Measurements from ENCODE around the gene CATSPER1.
A peak's percentile ranks its signal among the peaks of the same experiment; 100 is the strongest.

CATSPER1 gene

DNA sequence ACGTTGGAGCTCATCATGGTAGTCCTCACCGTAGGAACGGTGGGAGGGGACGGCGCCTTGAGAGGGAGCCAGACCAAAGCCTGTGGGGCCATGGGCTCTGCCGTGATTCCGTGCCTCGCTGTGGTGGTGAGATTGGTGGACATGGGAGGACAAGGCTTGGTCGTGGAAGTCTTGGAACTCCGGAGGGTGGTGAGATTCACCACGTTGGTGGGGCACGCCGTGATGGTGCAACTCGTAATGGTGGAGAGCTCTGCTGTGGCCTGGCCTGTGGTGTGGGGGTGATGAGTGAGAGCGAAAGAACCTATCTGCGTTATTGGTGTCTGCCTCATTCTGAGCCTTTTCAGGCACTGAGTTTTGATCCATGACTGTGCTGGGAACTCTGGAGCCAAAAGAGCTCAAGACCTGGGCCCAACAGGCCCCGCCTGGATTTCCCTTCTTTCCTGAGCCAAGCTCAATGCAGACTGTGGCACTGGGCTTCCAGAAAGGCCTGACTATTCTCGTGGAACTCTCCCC is at the start of gene CATSPER1:
TSS of gene CATSPER1 (minus strand) at position 463 of the 513 bp plus-strand sequence. CDS start at position 363, 100 bp downstream.
- DNase-seq: no peak

DNA sequence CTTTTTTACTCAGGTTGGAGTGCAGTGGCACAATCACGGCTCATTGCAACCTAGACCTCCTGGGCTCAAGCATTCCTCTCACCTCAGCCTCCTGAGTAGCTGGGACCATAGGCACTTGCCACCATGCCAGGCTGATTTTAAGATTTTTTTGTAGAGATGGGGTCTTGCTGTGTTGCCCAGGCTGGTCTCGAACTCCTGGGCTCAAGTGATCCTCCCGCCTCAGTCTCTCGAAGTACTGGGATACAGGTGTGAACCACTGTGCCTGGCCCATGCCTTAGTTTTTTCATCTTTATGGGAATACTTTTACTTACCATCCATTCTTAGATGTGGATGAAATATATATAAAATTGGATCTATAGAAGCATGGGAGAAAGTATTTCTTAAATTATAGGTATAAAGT is 49.0 kb upstream of the CATSPER1 start:
- DNase-seq: no peak

DNA sequence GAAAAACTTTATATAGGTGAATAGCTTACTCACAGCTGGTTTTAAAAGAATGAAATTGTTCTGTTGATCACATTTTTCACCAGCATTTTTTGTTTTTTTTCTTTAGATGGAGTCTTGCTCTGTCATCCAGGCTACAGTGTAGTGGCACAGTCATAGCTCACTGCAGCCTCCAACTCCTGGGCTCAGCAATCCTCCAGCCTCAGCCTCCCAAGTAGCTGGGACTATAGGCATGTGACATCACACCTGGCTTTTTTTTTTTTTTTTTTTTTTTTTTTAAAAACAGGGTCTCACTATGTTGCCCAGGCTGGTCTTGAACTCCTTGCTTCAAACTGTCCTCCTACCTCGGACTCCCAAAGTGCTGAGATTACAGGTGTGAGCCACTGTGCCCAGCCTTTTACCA is 47.4 kb upstream of the CATSPER1 start:
- no peak for DNase-seq

DNA sequence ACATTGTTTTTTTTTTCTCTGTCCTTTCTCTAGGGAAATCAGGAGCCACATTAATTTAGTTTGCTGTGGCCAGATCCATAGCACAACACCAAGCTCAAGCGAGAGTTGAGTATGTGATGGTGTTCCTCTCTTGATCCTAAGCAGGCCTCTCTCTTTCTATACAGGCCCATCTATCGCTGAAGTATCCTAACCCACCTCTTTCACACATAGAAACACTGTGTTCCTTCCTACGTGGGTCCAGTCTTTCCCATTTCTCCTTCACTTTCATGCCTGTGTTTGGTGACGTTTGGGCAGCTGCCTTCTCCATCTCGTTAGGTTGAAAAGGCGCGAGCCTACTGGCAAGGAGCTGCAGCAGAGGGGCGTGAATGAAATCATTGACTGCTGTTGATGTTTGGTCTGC is 46.2 kb upstream of the CATSPER1 start:
- DNase-seq: no peak

DNA sequence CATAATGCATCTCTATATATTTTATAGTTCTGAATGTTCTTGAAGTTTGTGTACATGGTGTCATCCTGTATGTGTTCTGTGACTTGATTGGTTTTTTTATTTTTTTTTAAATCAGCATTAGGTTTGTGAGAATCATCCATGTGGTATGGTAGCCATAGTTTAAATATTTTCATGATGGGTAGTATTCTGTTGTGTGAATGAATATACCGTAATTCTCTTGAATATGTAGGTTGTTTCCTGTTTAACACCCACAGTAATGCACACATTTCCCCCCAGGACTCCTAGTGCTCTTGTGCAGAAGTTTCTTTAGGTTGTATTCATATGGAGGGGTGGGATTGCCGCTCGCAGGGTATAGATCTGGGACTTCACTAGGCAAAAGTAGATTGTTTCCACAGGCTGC is 45.8 kb upstream of the CATSPER1 start:
- DNase-seq: no peak

DNA sequence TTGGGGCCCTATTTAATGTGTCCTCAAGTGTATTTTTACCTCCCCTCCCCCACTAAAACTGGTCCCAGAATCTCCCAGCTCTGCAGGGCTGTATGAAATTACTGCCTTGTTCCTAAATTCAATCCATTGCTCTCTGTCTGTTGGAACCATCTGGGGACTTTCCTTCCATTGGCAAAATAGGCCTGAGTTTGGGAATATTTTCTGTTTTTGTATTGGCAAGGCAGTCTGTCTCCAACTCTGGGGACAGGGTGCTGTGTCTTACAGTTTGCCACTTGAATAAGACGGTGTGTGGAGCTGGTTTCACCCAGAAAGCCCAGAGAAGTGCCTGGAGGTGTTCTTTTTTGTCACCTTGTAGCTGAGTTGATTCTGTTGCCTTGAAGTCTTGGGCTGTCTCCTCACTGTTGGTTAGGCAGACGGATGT is 45.1 kb upstream of the CATSPER1 start:
- DNase-seq: peak; percentile 24

DNA sequence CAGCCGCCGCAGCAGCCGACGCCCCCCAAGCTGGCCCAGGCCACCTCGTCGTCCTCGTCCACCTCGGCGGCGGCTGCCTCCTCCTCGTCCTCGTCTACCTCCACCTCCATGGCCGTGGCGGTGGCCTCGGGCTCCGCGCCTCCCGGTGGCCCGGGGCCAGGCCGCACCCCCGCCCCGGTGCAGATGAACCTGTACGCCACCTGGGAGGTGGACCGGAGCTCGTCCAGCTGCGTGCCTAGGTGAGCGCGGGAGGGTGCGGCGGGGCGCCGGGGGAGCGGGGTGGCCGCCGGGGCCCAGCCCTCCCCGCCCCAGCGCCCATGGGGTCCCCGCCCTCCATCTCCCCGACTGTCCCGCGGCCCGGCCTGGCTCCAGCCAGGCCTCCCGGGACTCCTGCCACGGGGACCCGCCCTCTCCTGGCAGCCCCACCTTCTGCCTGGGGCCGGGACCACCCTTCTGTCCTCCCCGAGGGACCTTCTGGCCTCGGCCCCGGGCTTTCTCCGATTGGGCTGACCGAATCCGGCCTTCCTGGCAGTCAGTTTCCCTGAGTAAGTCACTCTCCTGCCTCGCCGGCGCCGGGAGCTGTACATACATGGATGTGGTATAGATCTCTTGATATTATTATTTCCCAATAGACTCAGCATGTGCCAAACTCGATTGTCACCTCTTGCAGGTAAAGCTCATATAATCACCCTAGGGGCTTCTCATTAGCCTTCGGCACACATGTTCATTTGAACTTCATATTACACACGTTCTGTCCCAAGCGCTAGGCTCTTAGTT is 44.5 kb upstream of the CATSPER1 start:
- DNase-seq: peak; percentile 50

DNA sequence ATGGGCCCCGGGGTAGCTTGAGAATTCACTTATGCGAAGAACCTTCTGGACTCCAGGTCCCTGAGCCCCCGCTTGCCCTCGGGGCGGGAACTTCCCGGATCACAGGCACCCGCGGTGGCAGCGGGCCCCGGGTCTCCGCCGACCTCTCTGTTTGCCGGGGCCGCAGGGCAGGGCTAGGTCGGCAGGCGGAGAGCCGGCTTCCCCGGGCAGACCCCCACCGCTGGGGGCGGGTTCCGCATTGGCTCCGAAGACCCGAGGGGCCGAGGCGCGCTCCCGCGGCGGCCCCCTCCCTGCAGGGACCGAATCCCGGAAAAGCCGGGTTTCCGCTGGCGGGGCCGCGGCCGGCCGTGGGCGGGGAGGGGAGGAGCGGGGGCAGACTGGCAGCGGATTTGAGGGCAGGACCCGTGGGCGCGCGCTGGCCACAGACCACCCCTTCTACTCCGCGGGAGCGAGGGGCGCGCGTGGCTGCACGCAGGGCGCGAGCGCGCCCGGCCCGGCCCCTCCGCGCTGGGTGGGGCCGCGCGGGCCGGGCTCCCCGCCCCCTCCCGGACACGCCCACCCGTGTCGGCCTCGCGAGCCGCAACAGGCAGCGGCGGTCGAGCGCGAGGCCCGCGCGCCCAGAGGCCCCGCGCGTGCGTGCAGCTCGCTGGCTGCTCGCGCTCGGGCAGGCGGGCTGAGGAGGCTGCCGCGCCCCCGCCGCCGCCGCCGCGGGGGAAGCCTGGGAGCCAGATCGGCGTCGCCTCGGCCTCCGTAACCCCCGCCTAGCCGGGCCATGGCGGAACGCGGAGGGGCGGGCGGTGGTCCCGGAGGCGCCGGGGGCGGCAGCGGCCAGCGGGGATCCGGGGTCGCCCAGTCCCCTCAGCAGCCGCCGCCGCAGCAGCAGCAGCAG is 43.7 kb upstream of the CATSPER1 start, which contains the start of gene PACS1:
TSS of gene PACS1 (plus strand) at position 558 of the 889 bp plus-strand sequence. CDS start at position 773, 215 bp downstream.
- peak; percentile 85 for DNase-seq

DNA sequence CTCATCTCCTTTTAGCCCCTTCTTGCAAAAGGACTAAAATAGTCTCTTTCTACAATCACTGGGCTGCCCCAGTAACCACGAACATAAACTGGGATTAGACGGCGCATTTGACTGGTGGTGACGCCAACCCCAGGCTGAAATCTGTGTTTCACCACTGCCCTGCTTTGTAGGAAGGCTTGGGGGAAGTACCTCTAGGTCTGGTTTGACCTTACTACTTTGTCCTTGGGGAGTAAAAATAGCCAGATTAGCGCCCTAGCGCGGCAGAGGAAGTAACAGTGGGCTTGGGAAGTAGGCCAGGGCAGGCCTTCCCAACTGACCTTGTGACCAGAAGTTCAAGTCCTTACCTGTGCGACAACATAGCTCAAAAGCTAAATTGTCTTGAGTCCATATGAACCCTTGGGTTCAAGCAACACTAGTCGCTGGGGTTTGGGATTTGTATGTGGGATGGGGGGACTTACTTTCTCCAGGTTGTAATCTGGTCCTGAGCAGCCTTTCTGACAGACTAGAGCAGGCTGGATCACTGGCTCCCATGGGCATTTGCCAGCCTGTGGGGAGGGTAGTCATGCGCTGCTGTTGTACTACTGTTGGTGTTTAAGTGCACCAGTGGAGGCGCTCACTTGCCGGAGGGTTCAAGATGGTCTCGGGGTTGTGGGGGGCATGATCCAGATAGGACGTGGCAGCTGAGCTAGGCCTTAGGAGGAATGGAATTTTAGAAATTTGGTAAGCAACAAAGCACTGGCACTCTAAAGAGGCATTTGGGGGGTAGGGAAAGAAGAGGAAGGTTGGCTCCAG is 42.8 kb upstream of the CATSPER1 start:
- DNase-seq: peak; percentile 46

DNA sequence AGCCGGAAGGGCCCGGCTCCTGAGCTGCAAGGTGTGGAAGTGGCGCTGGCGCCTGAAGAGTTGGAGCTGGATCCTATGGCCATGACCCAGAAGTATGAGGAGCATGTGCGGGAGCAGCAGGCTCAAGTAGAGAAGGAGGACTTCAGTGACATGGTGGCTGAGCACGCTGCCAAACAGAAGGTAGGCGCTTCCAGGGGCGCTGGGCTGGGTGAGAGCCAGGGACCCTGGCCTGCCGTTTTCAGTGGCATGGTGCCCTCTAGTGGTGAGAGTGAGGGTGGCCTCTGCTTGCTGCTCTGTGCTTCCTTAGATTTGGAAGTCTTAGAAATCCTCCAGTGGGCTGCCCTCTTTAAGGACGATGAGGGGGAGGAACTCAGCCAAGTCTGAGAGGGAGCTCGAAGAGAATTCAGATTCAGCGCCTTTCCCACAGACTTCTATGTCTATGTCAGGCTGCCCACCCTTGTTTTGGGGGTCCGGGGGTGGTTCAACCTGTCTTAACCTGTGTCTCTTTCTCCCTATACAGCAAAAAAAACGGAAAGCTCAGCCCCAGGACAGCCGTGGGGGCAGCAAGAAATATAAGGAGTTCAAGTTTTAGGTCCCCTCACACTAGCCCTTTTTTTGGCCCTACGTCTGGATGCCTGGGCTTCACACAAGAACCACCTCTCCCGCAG is 42.0 kb upstream of the CATSPER1 start:
- peak; percentile 83 for DNase-seq

DNA sequence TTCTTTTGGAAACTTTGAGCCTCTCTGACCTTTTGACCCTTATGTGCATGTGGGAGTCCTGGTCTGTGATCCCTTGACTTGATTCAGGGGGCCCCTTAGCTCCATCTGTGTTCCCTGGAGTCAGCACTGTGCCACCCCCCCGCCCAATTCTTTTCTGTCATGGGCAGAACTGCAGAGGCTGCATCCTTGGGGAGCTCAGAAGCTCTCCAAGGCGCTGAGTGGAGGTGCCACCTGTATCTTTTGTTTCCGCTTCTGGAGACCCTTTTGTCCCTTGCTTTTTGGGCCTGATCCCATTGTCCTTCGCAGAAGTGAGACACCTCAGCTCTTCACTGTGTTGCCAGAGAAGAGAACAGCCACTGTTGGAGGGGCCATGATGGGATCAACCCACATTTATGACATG is 41.4 kb upstream of the CATSPER1 start:
- no peak for DNase-seq

DNA sequence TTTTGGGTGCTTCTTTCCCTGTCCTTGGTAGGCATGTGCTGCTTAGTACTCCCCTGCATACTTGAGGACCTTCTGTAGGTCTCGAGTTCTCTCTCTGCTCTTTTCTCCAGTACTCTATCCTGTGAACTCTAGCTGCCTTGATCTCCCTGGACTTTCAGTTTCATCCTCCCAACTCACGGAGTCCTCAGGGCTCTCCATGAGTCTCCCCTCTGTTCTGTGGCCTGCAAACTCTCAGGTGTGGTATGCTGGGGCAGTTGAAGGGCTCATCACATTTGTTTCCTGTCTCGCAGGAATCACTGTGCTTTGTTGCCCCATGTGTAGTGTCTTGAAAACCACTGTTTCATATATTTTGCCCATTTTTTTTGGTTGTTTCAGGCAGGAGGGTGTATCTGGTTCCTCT is 40.5 kb upstream of the CATSPER1 start:
- DNase-seq: no peak

DNA sequence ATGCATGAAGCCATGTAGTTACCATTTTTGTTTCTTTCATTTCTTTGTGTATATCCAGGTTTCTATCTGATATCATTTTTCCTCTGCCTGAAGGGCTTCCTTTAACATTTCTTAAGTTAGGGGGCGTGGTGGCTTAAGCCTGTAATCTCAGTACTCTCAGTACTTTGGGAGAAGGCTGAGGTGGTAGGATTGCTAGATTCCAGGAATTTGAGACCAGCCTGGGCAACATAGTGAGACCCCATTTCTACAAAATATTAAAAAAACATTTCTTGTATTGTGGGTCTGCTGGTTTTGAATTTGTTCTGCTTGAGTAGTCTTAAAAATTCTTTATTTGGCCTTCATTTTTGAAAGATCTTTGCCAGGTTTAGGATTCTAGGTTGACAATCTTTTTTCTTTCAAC is 38.3 kb upstream of the CATSPER1 start:
- no peak for DNase-seq

DNA sequence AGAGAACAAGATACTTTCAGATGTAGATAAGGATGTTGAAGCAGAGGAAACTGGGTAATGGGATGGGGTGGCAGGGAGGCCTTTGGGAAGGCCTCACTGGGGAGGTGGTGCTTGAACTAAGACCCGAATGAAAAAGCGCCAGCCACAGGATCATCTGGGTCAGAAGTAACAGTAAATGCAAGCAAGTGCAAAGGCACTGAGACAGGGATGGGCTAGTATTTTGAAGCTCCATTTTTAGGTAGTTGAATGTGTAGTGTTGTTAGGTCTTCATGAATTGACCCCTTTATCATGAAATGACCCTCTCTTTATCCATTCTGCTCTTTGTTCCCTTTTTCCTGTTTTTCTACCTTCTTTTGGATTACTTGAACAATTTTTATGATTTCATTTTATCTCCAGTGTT is 37.6 kb upstream of the CATSPER1 start:
- no peak for DNase-seq

DNA sequence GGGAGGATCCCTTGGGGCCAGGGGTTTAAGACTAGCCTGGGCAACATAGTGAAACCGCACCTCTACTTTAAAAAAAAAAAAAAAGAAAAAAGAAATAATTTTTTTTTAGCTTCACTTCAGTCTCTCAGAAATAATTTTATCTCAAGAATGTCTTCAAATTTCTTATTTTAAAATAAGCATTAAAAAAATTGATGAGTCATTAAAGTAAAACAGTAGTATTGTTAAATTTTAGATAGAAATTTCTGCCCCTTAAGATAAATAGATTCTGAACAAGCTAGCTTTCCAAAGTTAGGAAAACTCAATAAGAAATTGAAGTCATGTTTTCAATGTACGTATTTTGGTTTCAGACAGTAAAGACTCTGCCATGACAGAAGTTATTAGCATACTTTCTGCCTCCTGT is 36.1 kb upstream of the CATSPER1 start:
- no peak for DNase-seq

DNA sequence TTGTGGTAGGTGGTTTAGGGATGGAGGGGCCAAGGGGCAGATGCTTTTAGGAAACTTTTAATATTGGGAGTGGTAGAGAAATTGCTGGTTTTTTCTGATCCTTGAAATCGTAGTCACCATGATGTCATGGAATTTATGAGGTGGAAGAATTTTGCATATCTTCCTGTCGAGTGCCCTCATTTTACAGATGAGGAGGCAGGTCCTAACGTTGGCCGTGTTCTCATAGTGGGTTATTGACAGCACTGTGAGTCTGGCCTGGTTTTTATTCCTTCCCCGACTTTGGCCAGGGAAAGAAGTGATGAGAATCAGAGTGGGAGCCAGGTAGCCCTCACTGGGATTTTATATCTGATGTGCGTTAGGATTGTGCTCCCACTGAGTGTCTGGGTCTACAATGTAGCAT is 35.0 kb upstream of the CATSPER1 start:
- no peak for DNase-seq

DNA sequence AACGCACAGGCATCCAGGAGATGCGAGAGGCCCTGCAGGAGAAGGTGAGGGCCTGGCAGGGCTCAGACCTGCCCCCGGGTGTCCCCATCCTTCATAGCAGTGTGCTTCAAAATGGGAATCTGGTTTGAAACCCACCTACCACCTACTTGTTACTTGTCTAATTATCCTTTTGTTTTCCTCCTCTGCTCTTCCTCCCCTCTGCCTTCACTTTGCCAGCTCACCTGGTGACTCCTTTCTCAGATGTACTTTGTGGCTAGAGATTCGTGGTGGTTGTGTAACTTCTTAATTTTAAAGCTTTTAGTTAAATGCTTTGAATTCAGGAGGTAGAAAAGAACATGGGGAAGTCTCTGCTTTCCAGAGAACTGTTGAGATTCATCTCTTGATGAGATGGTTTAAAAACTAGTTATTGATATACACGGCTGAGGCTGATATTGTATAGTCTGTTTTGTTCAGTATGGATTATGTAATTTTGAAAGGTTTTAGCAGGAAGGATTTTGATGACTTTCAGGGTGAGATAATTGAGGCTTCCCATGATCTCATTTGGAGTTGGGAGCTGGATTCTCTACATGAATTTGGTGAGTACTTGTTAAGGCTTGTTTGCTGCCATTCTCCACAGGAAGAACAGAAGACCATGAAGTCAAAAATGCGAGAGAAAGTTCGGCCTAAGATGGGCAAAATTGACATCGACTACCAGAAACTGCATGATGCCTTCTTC is 33.8 kb upstream of the CATSPER1 start:
- no peak for DNase-seq

DNA sequence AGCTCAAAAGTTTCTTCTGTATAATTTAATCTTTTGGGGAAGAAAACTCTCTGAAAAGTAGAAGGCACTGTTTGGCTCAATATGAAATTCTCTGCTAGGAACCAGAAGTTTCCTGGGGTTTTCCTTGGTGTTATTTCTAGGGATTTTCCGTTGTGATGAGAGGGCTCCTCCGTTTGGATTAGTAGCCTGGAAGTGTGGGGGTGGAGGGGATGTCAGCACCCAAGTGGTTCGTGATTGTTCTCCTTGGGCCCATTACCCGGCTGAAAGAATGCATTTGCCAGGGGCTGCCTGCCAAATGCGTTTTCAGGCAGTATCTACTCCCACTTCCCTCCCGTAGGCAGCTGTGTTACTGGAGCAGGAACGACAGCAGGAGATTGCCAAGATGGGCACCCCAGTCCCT is 30.2 kb upstream of the CATSPER1 start:
- DNase-seq: no peak

DNA sequence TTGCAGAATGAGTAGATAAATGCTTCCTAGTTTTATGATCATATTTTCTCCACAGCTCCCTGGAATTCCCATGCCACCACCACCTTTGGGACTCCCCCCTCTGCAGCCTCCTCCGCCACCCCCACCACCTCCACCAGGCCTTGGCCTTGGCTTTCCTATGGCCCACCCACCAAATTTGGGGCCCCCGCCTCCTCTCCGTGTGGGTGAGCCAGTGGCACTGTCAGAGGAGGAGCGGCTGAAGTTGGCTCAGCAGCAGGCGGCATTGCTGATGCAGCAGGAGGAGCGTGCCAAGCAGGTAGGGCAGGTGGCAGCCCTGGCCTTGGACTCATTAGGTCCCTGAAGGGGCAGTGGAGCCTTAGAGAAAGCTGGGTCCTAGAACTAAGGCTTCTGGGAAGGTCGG is 28.7 kb upstream of the CATSPER1 start:
- no peak for DNase-seq

DNA sequence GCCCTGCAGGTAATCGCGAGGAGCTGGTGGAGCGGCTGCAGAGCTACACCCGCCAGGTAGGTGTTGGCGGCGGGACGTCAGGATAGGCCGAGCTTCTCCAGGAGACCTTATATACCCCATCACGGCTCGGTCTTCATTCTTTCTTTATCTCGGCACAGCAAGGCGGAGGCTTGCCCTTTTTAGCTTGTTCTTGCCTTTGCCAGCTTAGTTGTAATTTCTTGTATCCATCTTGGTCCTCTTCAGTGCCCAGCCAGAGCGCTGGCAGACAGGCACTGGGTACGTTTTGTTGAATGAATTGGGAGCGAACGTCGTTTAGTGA is 26.3 kb upstream of the CATSPER1 start:
- no peak for DNase-seq

DNA sequence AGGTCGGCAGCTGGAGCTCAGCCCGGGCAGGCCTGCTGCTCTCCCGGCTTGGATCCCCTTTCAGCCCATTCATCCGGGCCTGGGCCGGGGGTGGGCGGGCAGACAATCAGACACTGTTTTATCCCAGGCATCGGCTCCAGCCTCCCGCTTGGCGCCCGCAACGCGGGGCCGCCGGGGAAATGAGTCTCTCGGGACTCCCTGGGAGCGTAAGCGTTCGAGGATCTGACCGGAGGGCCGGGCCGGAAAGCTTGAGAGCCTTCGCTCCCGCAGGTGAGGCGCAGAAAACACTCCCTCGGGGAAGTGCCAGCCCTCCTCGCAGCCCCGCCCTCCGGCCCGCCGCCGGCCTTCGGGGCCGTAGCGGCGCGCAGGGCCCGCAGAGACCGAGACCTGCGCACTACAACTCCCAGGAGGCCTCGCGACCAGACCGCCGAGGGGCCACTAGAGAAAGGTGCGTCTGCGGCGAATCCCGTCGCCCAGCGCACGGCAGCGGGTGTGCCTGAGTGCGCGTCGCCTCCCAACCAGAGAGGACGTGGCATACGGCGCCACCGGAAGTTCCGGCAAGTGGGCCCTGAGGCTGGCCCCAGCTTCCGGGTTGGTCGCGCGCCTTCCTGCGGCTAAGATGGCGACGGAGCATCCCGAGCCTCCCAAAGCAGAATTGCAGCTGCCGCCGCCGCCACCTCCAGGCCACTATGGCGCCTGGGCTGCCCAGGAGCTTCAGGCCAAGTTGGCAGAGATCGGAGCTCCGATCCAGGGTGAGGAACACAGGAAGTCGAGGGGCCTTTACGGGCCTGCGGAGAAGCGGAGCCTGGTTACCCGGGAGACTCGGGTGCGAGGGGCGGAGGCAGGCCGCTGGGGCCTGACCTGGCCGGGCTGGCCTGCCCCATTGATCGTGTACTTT is 25.7 kb upstream of the CATSPER1 start, which contains the start of gene SF3B2:
TSS of gene SF3B2 (plus strand) at position 599 of the 898 bp plus-strand sequence. CDS start at position 620, 21 bp downstream.
- DNase-seq: peak; percentile 98
